Measurements from ENCODE around the gene SCN1A.

- TF ChIP-seq MAX (IDR thresholded peaks at IDR 0.05; ENCODE audit: low read depth) (no peak), POLR2AphosphoS5 (IDR thresholded peaks at IDR 0.05; ENCODE audit: low read depth, low read length) (no peak), SMC3 (IDR thresholded peaks at IDR 0.05; ENCODE audit: low read depth, low read length) (no peak), CTCF (IDR thresholded peaks at IDR 0.05) (no peak), RFX5 (IDR thresholded peaks at IDR 0.05; ENCODE audit: low read length) (no peak), TEAD4 (IDR thresholded peaks at IDR 0.05; ENCODE audit: borderline replicate concordance, insufficient read depth) (no peak), RXRA (IDR thresholded peaks at IDR 0.05; ENCODE audit: borderline replicate concordance, low read depth) (no peak), FOXM1 (IDR thresholded peaks at IDR 0.05; ENCODE audit: low read depth) (no peak), EZH2phosphoT487 (IDR thresholded peaks at IDR 0.05; ENCODE audit: borderline replicate concordance, low read depth) (no peak), TAF1 (IDR thresholded peaks at IDR 0.05; ENCODE audit: borderline replicate concordance, low read depth, low read length) (no peak), EP300 (IDR thresholded peaks at IDR 0.05; ENCODE audit: borderline replicate concordance in 1 of 2, low read depth in 1 of 2, low read length in 1 of 2) (no peak)
- TF ChIP-seq, protein P1, sequence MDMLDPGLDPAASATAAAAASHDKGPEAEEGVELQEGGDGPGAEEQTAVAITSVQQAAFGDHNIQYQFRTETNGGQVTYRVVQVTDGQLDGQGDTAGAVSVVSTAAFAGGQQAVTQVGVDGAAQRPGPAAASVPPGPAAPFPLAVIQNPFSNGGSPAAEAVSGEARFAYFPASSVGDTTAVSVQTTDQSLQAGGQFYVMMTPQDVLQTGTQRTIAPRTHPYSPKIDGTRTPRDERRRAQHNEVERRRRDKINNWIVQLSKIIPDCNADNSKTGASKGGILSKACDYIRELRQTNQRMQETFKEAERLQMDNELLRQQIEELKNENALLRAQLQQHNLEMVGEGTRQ (IDR thresholded peaks at IDR 0.05; ENCODE audit: borderline replicate concordance, low read depth, low read length), result no peak
- TF ChIP-seq, protein P2, sequence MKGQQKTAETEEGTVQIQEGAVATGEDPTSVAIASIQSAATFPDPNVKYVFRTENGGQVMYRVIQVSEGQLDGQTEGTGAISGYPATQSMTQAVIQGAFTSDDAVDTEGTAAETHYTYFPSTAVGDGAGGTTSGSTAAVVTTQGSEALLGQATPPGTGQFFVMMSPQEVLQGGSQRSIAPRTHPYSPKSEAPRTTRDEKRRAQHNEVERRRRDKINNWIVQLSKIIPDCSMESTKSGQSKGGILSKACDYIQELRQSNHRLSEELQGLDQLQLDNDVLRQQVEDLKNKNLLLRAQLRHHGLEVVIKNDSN (IDR thresholded peaks at IDR 0.05; ENCODE audit: borderline replicate concordance, low read depth), result no peak
These were observed 96.8 kb downstream of the SCN1A start for GRCh38 chr2:166031054-166031453.

Measured in SK-N-SH (cell line).